ENCODE measurements around the gene BCL2L12.

The BCL2L12 gene

GRCh38 chr19:49657493-49658138, 8.1 kb upstream of the BCL2L12 start:
- Histone ChIP-seq H3K9me2 (replicated peaks; ENCODE audit: insufficient read depth, low read length) (no peaks in the 10 kb centered on the region), H3K79me2 (ENCODE audit: insufficient read depth, low read length) (no peaks in the 10 kb centered on the region), H3K4me2 (ENCODE audit: low read depth, low read length, poor library complexity, severe bottlenecking) (no peak overlapping the region), H3K9ac (ENCODE audit: low read length) (no peak overlapping the region), H3K27ac (ENCODE audit: low read depth, low read length) (no peak overlapping the region), H3K9me3 (ENCODE audit: insufficient read depth, low read length) (no peaks in the 10 kb centered on the region), H3K36me3 (ENCODE audit: low read length) (0 out of 2 replicates have a peak, but pooled peaks cover 3% of the 10 kb centered on the region), H3K27me3 (ENCODE audit: low read length) (no peaks in the 10 kb centered on the region), H4K20me1 (ENCODE audit: low read depth, low read length) (no peaks in the 10 kb centered on the region), H3F3A (ENCODE audit: insufficient read depth) (0 out of 2 replicates have a peak, but pooled peaks cover 10% of the 10 kb centered on the region), H2AFZ (ENCODE audit: low read depth, low read length, severe bottlenecking) (no peak overlapping the region), H3K4me3 (ENCODE audit: insufficient read depth, low read length, poor library complexity, severe bottlenecking) (no peak overlapping the region)
- TF ChIP-seq CTCF (IDR thresholded peaks at IDR 0.05; ENCODE audit: insufficient read depth, low read length, poor library complexity, severe bottlenecking) (no peak), EZH2phosphoT487 (conservative IDR thresholded peaks at IDR 0.05; ENCODE audit: low read length) (no peak)

GRCh38 chr19:49658139-49658517, 7.6 kb upstream of the BCL2L12 start:
- H4K20me1 ChIP-seq (ENCODE audit: low read depth, low read length) = no peaks in the 10 kb centered on the region

GRCh38 chr19:49658566-49659442, 6.9 kb upstream of the BCL2L12 start:
- H3K79me2 ChIP-seq (ENCODE audit: insufficient read depth, low read length) = peaks cover 7% of the 10 kb centered on the region
- 0 out of 2 replicates have a peak, but pooled peaks cover 3% of the 10 kb centered on the region for H3K36me3 ChIP-seq (ENCODE audit: low read length)
- no peaks in the 10 kb centered on the region for H3K27me3 ChIP-seq (ENCODE audit: low read length)
- H3K9me3 ChIP-seq (ENCODE audit: insufficient read depth, low read length) = no peaks in the 10 kb centered on the region
- 0 out of 2 replicates have a peak, but pooled peaks cover 10% of the 10 kb centered on the region for H3F3A ChIP-seq (ENCODE audit: insufficient read depth)
- TF ChIP-seq CTCF (IDR thresholded peaks at IDR 0.05; ENCODE audit: insufficient read depth, low read length, poor library complexity, severe bottlenecking) = no peak
- TF ChIP-seq EZH2phosphoT487 (conservative IDR thresholded peaks at IDR 0.05; ENCODE audit: low read length) = no peak
- no peak overlapping the region for H3K27ac ChIP-seq (ENCODE audit: low read depth, low read length)
- H3K9ac ChIP-seq (ENCODE audit: low read length) = no peak overlapping the region
- no peak overlapping the region for H3K4me3 ChIP-seq (ENCODE audit: insufficient read depth, low read length, poor library complexity, severe bottlenecking)
- H3K9me2 ChIP-seq (replicated peaks; ENCODE audit: insufficient read depth, low read length) = no peaks in the 10 kb centered on the region
- no peaks in the 10 kb centered on the region for H4K20me1 ChIP-seq (ENCODE audit: low read depth, low read length)
- H2AFZ ChIP-seq (ENCODE audit: low read depth, low read length, severe bottlenecking) = no peak overlapping the region
- no peak overlapping the region for H3K4me2 ChIP-seq (ENCODE audit: low read depth, low read length, poor library complexity, severe bottlenecking)

More at GRCh38 chr19:49658139-49658517, 7.6 kb upstream of the BCL2L12 start:
- H3K36me3 ChIP-seq (ENCODE audit: low read length) = 0 out of 2 replicates have a peak, but pooled peaks cover 3% of the 10 kb centered on the region
- no peak overlapping the region for H2AFZ ChIP-seq (ENCODE audit: low read depth, low read length, severe bottlenecking)
- no peaks in the 10 kb centered on the region for H3K9me2 ChIP-seq (replicated peaks; ENCODE audit: insufficient read depth, low read length)
- H3K4me3 ChIP-seq (ENCODE audit: insufficient read depth, low read length, poor library complexity, severe bottlenecking) = no peak overlapping the region
- 0 out of 2 replicates have a peak, but pooled peaks cover 10% of the 10 kb centered on the region for H3F3A ChIP-seq (ENCODE audit: insufficient read depth)
- H3K4me2 ChIP-seq (ENCODE audit: low read depth, low read length, poor library complexity, severe bottlenecking) = no peak overlapping the region
- no peak overlapping the region for H3K9ac ChIP-seq (ENCODE audit: low read length)
- TF ChIP-seq CTCF (IDR thresholded peaks at IDR 0.05; ENCODE audit: insufficient read depth, low read length, poor library complexity, severe bottlenecking) (no peak), EZH2phosphoT487 (conservative IDR thresholded peaks at IDR 0.05; ENCODE audit: low read length) (no peak)
- no peaks in the 10 kb centered on the region for H3K27me3 ChIP-seq (ENCODE audit: low read length)
- peaks cover under 1% of the 10 kb centered on the region; the same call in 1 of the 2 replicates for H3K79me2 ChIP-seq (ENCODE audit: insufficient read depth, low read length)
- no peaks in the 10 kb centered on the region for H3K9me3 ChIP-seq (ENCODE audit: insufficient read depth, low read length)
- H3K27ac ChIP-seq (ENCODE audit: low read depth, low read length) = no peak overlapping the region
